Right lung (tissue), 5 donors: ENCODE measurements around the gene THRB. TPM values are rescaled to one million over a fixed set of nuclear protein-coding genes. Genes with fewer than 3 reads are reported as not detected.
A peak's percentile ranks its signal among the peaks of the same experiment; 100 is the strongest.

Experiments
- DNase-seq, 2 donors: peaks; one replicate each; pipeline ENCODE4 v3.0.0-alpha.2; 2013
- polyA plus RNA-seq, 5 donors: library from polyadenylated mRNA; unstranded; fragments of 120-200 nt; gene quantifications; one replicate each; pipeline versions ENCODE4 v1.2.1 to v1.2.3, GENCODE V29; 2013; ENCODE audit warnings: inconsistent platforms in 1 of 5, low replicate concordance in 1 of 5; ENCODE audit not compliant: insufficient read length in 5 of 5, insufficient read depth in 1 of 5

The THRB gene
- polyA plus RNA-seq, 5 donors = 9.4 to 17.6 (median 17.0) TPM

GRCh38 chr3:24385012-24385615 lies 109.5 kb downstream of the THRB start:
- no peak for DNase-seq

- DNase-seq = no peak
Observed at GRCh38 chr3:24382647-24383046, 112.0 kb downstream of the THRB start.

GRCh38 chr3:24379936-24380335 lies 114.7 kb downstream of the THRB start:
- no peak for DNase-seq

DNA sequence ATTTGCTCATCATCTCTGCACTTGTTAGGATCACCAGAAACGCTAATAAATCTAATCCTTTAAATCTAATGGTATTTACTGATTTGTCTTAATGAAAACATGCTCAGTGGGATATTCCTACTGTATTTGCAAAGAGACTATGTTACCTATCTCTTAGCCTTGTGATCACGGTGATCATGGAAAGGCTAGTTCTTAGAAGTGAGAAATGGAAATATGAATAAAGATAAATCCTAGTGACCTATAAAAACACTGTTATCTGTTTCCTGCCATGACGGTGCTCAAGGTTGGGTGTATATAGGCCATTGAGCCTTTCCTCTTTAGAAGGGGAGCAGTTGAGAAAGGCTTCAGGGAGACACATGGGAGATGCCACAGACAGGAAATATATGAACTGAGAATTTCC lies 116.3 kb downstream of the THRB start:
- DNase-seq = no peak

DNA sequence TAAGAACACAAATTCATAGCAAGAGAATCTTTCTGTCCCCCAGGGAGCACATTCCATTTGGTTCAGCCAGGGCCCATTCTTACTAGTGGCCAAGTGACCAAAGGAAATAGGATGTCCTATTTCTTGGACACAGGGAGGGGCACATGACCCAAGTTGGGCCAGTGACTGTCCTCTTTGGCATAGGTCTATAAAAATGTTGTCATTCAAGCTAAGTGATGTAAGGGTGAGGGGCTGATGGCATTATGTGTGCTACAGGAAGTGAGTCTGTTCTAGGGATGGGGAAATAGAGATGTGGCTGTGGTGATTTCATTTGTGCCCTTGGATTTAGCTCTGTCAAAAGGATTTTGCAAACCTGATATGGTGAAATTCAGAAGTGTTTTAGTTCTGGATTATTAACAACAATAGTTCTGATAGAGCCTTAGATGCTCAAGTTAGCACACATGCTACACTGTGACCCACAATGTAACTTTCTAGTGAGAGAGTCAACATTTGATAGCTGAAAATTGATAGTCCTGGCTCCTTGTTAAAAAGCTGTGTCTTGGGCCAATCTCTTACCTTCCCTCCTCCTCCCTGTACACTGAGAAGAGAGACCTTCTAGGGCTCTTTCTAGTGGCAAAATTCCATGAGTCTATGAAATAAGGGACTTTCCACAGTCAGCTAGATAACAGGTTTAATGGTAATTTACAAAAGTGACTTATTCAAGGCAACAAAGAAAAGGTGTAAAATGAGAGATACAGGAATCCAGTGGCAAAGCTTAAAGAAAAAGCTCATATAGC lies 117.2 kb downstream of the THRB start:
- DNase-seq = no peak

DNA sequence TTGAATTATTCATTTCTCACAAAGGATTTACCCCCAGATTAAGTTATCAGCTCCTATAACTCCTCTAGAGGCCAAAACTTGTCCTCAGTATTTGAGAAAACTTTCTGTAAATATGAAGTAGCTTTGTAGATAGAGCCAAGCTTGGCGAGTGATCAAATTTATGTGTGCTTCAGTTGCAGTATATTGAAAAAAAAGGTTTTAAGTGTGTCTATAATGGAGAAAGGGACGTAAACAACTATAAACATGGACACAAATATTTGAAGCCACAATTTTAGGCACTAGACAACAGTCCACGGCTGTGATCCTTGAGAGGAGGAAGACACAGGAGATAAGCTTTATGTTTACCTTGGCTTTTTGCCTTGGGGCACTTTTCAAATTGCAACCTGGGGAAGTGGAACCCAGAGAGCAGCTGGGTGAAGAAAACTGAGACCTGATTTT lies 118.7 kb downstream of the THRB start:
- DNase-seq = peak; percentile 32 to 46

DNA sequence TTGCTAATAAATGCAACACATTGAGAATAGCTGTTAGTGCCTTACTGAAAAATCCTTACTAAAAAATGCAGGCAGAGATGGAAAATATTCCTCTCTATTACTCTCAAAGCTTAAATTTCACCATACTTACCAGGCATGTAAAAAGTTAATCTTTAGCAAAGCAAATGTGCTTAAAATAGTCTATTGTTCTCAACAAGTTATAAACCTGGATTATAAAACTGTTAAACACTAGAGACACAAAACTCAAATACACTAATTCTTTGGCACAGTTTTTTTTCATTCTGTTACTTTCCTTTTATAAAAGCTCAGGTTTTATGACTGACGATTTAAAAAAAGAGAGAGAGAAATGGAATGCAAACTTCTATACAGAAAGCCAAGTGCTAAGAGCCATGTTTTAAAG lies 119.8 kb downstream of the THRB start:
- no peak for DNase-seq

- no peak for DNase-seq
Observed at GRCh38 chr3:24373198-24373959, 121.3 kb downstream of the THRB start.

DNA sequence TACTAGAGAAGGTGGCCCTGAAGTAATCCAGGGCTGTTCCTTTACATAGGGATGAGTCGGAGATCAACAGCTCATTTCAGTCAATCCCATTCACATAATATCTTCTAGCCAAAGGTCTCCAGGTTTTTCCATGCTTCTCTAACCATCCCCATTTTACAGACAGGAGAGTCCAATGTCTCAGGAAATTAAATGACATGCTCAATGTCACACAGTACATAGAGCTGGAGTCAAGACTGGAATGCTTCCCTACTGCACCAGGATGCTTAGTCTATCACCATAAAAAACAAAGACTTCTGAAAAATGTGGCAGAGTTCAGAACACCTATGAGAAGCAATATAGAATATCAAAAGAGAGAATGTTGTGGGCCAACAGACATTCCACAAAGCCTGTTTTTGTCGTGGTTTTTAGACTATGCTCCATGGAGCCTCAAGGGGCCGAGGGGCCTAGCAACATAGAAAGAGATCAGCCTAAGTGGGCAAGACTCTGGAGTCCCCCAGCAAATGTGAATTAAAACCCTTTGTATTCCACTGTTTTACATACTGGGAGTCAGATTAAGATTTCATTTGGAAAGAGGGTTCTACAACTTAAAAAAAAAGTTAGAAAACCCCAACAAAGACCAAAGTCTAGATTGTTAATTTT lies 122.0 kb downstream of the THRB start:
- no peak for DNase-seq

DNA sequence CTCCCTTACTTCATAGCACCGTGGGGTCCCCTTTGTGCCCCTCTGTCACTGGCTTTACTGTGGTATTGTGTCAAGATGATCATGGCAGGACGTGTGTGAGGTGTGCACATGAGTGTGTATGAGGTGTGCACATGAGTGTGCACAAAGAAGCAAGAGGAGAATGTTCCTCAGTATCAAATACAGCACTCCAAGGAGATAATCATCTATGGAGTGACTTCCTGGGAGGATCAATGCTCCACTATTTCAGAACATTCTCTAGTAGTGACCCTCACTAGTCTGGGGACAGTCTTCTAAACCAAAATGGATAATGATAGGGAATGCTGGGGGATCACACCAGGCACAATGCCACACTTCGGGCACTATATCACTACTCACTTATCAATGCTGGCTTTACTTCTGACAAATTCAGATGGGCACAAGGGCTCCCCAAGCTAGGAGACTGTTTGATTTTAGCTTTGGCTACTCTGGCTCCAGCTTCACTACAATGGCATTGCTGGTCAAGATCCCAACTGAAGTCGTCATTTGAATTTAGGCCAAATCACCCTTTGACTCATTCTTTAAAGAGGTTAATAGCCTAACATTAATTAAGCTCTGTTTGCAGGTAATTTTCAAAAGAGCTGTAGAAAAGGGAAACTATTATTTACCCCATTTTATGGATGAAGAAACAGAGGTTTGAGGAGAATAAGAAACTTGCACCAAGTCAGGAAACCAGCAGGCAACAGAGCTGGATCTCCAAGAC lies 124.1 kb downstream of the THRB start:
- DNase-seq = no peak

- DNase-seq = no peak
Observed at GRCh38 chr3:24368605-24369004, 126.0 kb downstream of the THRB start.

DNA sequence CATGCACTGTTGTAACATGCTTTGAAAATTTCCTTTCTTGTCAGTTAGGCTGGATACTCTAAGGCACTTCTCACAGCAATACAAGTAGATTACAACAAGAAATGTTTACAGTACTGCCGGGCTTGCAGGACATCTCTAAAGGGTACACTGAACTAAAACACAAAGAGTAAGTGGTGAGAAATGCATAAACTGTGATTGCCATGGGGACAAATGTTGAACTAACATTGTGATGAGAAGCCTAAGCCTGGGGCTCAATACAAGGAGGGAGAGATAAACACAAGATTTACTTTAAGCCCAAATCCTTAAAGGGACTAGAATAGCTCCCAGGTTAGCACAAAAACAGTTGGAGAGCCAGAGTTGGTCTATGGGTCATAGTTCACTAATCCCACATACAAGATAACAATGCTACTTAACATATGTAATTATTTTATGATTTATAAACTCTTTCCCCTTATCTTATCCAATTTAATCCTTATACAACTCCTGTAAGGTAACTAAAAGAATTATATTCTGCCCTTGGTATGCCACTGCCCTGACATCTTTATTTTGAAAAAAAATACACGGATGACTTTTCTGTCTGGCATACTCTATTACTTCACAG lies 126.9 kb downstream of the THRB start:
- DNase-seq = no peak

DNA sequence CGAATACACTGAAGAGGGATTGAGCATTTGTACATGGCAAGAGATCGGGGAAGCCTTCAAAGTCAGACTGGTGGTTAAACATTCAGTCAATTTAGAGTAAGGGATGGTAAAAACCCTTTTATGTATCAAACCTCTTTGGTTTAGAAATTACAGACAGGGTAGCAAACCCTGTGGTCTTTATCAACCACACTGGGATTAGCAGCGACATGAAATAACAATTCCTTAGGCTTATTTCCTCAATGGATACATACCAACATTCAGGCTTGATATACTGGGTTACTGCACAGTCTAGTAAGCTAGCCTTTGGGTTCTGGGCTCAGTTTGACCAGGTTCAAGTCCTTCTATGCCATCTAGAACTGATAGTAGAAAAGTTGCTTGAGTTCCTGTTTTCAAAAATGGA lies 127.4 kb downstream of the THRB start:
- no peak for DNase-seq

DNA sequence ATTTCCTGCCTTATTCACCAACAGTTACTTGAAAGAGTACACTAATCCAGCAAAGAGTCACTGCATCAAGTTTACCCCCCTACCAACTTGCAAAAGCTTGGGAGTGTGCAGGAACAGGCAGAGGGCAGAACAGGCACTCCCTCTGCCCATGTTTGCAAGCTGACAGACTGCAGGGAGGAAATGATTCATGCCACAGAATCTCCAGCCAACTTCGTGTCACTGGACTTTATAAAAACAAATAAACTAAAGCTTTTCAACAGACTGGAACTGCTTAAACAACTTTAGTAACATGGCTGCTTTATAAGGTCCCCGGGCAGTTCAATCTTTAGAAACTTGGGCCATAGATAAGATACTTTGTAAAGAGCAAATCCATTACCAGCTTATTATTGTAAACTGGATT lies 129.5 kb downstream of the THRB start:
- DNase-seq = peak in 1 of 2 donors; percentile 34

GRCh38 chr3:24364359-24364758 lies 130.3 kb downstream of the THRB start:
- DNase-seq = no peak

GRCh38 chr3:24363242-24363641 lies 131.4 kb downstream of the THRB start:
- no peak for DNase-seq

- DNase-seq = peak in 1 of 2 donors; percentile 43
Observed at GRCh38 chr3:24361623-24362022, 133.0 kb downstream of the THRB start.

DNA sequence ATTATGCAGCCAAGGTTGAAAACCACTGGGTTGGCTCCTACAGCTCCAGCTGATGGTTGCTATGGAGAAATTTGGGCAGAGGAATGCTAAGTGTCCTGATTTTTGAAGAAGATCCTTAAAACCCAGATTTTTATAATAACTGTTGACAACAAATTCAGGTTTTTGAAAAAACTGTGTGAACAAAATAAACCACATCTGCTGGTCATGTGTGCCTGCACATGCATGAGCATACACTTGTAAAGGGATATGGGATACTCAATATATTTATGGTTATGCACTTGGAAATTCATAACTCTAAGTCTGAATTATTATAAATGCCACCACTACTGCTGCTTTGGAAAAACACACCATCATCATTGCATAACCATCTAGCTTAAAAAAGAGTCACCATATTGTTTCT lies 133.7 kb downstream of the THRB start:
- no peak for DNase-seq

GRCh38 chr3:24359645-24360462 lies 134.8 kb downstream of the THRB start:
- no peak for DNase-seq

DNA sequence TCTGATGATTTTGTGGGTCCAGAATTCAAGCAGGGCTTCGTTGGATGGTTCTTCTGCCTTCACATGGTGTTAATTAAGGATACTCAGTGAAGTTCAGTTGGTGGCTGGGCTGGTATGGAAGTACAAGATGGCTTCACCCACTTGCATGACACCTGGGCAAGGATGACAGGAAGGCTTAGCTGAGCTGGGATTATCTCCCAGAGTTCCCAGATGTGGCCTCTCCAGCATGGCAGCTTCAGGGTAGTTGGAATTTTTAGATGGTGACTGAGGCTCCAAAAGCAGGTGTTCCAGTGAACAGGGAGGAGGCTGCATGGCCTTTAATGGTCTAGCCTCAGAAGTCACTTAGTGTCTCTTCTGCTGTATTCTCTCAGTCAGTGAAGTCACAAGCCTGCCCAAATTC lies 135.5 kb downstream of the THRB start:
- DNase-seq = no peak
